Fibroblast of the aortic adventitia (primary cell): Measurements from ENCODE around the gene MCEMP1. TPM values are rescaled to one million over a fixed set of nuclear protein-coding genes. Genes with fewer than 3 reads are reported as not detected.
A peak's percentile ranks its signal among the peaks of the same experiment; 100 is the strongest.

Experiments used
- DNase-seq: peaks from one replicate; pipeline ENCODE4 v3.0.0-alpha.2; 2010; ENCODE audit warnings: low read depth
- H3K4me3 ChIP-seq: 2 replicates; pipeline ENCODE4 v1.5.1; 2011; ENCODE audit warnings: low read depth, mild to moderate bottlenecking, control low read depth, low read length, moderate library complexity
- CTCF ChIP-seq: IDR thresholded peaks from 2 replicates; pipeline ENCODE4 v1.5.1; 2011; ENCODE audit warnings: mild to moderate bottlenecking, low read length, control low read depth, inconsistent platforms; ENCODE audit not compliant: insufficient read depth
- total RNA-seq: library from RNA; depleted of rRNA; stranded (reverse); fragments of >200 nt; gene quantifications from 2 replicates; pipeline ENCODE4 v1.2.3, GENCODE V29; 2012; ENCODE audit warnings: low replicate concordance

The MCEMP1 gene
- total RNA-seq, 1 donor, result not detected

GRCh38 chr19:7699417-7700401 is 22.8 kb downstream of the MCEMP1 start:
- peak; percentile 20 for DNase-seq
- TF ChIP-seq CTCF, result no peak
- H3K4me3 ChIP-seq, result no peak overlapping the region

GRCh38 chr19:7701049-7701653 is 24.3 kb downstream of the MCEMP1 start:
- no peak for TF ChIP-seq CTCF
- no peak for DNase-seq
- no peak overlapping the region for H3K4me3 ChIP-seq

- H3K4me3 ChIP-seq, result no peak within 1 kb of the TSS
- no peak for DNase-seq
- no peak for TF ChIP-seq CTCF
These were observed 25.0 kb downstream of the MCEMP1 start, which contains the start of gene FCER2 for GRCh38 chr19:7701654-7702457. Gene FCER2 (minus strand): TSS chr19:7702131. CDS start chr19:7699760, 2,371 bp downstream.

- H3K4me3 ChIP-seq, result no peak overlapping the region
- DNase-seq, result no peak
- no peak for TF ChIP-seq CTCF
These were observed 26.4 kb downstream of the MCEMP1 start for GRCh38 chr19:7703332-7703731.

- no peak for TF ChIP-seq CTCF
- no peak overlapping the region for H3K4me3 ChIP-seq
These were observed 27.6 kb downstream of the MCEMP1 start for GRCh38 chr19:7704280-7705060.

More at GRCh38 chr19:7704280-7705060, 27.6 kb downstream of the MCEMP1 start:
- no peak for DNase-seq
